Loucy (cell line): ENCODE results near the gene MAPRE3.

ENCODE experiments used
- CTCF ChIP-seq: fragments of 200-600 bp; sonication (generic); conservative IDR thresholded peaks from 2 replicates; pipeline ENCODE4 v1.5.1; 2014; ENCODE audit warnings: mild to moderate bottlenecking, antibody characterized with exemption, low read length
- EZH2phosphoT487 ChIP-seq: fragments of 200-600 bp; IDR thresholded peaks from 2 replicates; pipeline ENCODE4 v1.6.1; 2018; ENCODE audit warnings: antibody characterized with exemption, mild to moderate bottlenecking, moderate library complexity, borderline replicate concordance

GRCh38 chr2:27038631-27039339 lies 68.3 kb downstream of the MAPRE3 start:
- TF ChIP-seq CTCF (no peak), EZH2phosphoT487 (no peak)
